ENCODE measurements around the gene ANO2. TPM values are rescaled to one million over a fixed set of nuclear protein-coding genes. Genes with fewer than 3 reads are reported as not detected.

ANO2 gene
- polyA plus RNA-seq, 1 donor from 2014 or later, result 1.8 TPM

DNA sequence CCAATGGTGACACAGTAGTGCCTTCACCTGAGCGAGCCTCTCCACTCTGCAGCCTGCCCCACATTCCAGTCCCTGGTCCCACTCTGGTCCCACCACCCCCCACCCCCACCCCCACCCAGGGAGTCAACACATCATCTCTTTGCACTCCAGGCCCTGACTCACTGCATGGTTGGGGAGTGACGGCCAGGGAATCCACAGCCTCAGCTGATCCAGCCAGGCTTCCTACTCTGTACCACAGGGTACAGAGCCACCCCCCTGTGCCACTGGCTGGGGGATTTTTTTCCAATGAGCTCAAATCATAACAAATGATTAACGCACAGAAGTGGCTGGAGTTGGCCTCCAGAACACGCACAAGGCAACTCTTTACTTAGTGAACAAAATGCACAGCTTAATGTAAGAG lies 279.4 kb downstream of the ANO2 start:
- Histone ChIP-seq H3K36me3 (ENCODE audit: insufficient read depth, low read length) (no peaks in the 10 kb centered on the region), H3F3A (ENCODE audit: insufficient read depth, low read length, poor library complexity, severe bottlenecking) (no peaks in the 10 kb centered on the region), H3K27me3 (ENCODE audit: insufficient read depth, low read depth, low read length) (no peaks in the 10 kb centered on the region), H4K20me1 (ENCODE audit: insufficient read depth) (no peaks in the 10 kb centered on the region), H3K4me3 (ENCODE audit: low read length) (no peak overlapping the region), H3K79me2 (replicated peaks; ENCODE audit: insufficient read depth, low read length) (no peaks in the 10 kb centered on the region), H3K9ac (ENCODE audit: low read length) (no peak overlapping the region), H3K4me2 (ENCODE audit: low read length) (no peak overlapping the region), H3K9me2 (ENCODE audit: insufficient read depth, low read length) (no peaks in the 10 kb centered on the region), H2AFZ (ENCODE audit: low read depth, low read length) (no peak overlapping the region), H3K27ac (ENCODE audit: low read length) (no peak overlapping the region), H3K9me3 (ENCODE audit: low read length) (no peaks in the 10 kb centered on the region)
- TF ChIP-seq EP300 (conservative IDR thresholded peaks at IDR 0.05; ENCODE audit: poor library complexity, severe bottlenecking) (no peak), TAF1 (IDR thresholded peaks at IDR 0.05; ENCODE audit: low read depth) (no peak), SMC3 (conservative IDR thresholded peaks at IDR 0.05; ENCODE audit: poor library complexity) (no peak), MXI1 (conservative IDR thresholded peaks at IDR 0.05; ENCODE audit: poor library complexity, severe bottlenecking) (no peak), EZH2 (IDR thresholded peaks at IDR 0.05; ENCODE audit: borderline replicate concordance, insufficient read depth, low read length, poor library complexity, severe bottlenecking) (no peak), POLR2AphosphoS5 (IDR thresholded peaks at IDR 0.05) (no peak), RAD21 (conservative IDR thresholded peaks at IDR 0.05) (no peak)
- TF ChIP-seq, protein P1, sequence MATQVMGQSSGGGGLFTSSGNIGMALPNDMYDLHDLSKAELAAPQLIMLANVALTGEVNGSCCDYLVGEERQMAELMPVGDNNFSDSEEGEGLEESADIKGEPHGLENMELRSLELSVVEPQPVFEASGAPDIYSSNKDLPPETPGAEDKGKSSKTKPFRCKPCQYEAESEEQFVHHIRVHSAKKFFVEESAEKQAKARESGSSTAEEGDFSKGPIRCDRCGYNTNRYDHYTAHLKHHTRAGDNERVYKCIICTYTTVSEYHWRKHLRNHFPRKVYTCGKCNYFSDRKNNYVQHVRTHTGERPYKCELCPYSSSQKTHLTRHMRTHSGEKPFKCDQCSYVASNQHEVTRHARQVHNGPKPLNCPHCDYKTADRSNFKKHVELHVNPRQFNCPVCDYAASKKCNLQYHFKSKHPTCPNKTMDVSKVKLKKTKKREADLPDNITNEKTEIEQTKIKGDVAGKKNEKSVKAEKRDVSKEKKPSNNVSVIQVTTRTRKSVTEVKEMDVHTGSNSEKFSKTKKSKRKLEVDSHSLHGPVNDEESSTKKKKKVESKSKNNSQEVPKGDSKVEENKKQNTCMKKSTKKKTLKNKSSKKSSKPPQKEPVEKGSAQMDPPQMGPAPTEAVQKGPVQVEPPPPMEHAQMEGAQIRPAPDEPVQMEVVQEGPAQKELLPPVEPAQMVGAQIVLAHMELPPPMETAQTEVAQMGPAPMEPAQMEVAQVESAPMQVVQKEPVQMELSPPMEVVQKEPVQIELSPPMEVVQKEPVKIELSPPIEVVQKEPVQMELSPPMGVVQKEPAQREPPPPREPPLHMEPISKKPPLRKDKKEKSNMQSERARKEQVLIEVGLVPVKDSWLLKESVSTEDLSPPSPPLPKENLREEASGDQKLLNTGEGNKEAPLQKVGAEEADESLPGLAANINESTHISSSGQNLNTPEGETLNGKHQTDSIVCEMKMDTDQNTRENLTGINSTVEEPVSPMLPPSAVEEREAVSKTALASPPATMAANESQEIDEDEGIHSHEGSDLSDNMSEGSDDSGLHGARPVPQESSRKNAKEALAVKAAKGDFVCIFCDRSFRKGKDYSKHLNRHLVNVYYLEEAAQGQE (IDR thresholded peaks at IDR 0.05; ENCODE audit: borderline replicate concordance), result no peak
- TF ChIP-seq, protein P2, sequence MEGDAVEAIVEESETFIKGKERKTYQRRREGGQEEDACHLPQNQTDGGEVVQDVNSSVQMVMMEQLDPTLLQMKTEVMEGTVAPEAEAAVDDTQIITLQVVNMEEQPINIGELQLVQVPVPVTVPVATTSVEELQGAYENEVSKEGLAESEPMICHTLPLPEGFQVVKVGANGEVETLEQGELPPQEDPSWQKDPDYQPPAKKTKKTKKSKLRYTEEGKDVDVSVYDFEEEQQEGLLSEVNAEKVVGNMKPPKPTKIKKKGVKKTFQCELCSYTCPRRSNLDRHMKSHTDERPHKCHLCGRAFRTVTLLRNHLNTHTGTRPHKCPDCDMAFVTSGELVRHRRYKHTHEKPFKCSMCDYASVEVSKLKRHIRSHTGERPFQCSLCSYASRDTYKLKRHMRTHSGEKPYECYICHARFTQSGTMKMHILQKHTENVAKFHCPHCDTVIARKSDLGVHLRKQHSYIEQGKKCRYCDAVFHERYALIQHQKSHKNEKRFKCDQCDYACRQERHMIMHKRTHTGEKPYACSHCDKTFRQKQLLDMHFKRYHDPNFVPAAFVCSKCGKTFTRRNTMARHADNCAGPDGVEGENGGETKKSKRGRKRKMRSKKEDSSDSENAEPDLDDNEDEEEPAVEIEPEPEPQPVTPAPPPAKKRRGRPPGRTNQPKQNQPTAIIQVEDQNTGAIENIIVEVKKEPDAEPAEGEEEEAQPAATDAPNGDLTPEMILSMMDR (IDR thresholded peaks at IDR 0.05; ENCODE audit: poor library complexity, severe bottlenecking), result no peak

DNA sequence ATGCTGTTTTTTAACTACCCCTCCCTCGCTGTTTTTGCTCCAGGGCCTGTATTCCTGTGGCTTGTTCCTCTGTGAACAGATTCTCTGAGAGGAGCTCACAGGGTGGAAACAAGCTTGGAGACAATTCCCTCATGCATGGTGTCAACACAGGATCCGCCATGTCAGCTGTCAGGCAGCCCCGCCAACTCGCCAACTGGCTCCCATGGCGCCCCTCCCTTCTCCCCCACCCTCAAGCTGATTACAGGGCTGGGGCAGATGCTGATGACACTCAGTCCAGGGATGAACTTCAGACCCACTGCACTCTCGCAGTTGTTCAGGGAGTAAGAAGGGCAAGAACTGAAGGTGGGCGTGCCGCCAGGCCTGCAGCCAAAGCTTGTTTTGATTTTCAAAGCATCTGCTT lies 283.2 kb downstream of the ANO2 start:
- H2AFZ ChIP-seq (ENCODE audit: low read depth, low read length), result no peak overlapping the region

More for the DNA sequence above, 283.2 kb downstream of the ANO2 start:
- Histone ChIP-seq H3K9me2 (ENCODE audit: insufficient read depth, low read length) (no peaks in the 10 kb centered on the region), H3K36me3 (ENCODE audit: insufficient read depth, low read length) (no peaks in the 10 kb centered on the region), H3K27ac (ENCODE audit: low read length) (no peak overlapping the region), H3F3A (ENCODE audit: insufficient read depth, low read length, poor library complexity, severe bottlenecking) (no peaks in the 10 kb centered on the region), H3K79me2 (replicated peaks; ENCODE audit: insufficient read depth, low read length) (no peaks in the 10 kb centered on the region), H3K4me3 (ENCODE audit: low read length) (no peak overlapping the region), H3K27me3 (ENCODE audit: insufficient read depth, low read depth, low read length) (no peaks in the 10 kb centered on the region), H4K20me1 (ENCODE audit: insufficient read depth) (no peaks in the 10 kb centered on the region), H3K4me2 (ENCODE audit: low read length) (no peak overlapping the region), H3K9ac (ENCODE audit: low read length) (no peak overlapping the region), H3K9me3 (ENCODE audit: low read length) (no peaks in the 10 kb centered on the region)
- no peak for TF ChIP-seq RAD21 (conservative IDR thresholded peaks at IDR 0.05)
- TF ChIP-seq, protein P1 (IDR thresholded peaks at IDR 0.05; ENCODE audit: borderline replicate concordance), result no peak

Measured in neural cell (in vitro differentiated cells).